HL-60 (cell line): ENCODE data around the gene VMAC.

Source experiments
- CTCF ChIP-seq: IDR thresholded peaks from one replicate; pipeline ENCODE4 v1.5.1; 2011; ENCODE audit warnings: low read length, control low read depth, inconsistent platforms; ENCODE audit not compliant: insufficient read depth
- REST ChIP-seq: IDR thresholded peaks from 2 replicates; pipeline ENCODE4 v1.6.1; 2012; ENCODE audit warnings: low read depth; ENCODE audit not compliant: insufficient replicate concordance

GRCh38 chr19:5893907-5894703 lies 10.6 kb upstream of the VMAC start:
- TF ChIP-seq REST: no peak
- TF ChIP-seq CTCF: no peak
